CD4-positive, alpha-beta memory T cell (primary cell): ENCODE measurements around the gene AKAP1. TPM values are rescaled to one million over a fixed set of nuclear protein-coding genes. Genes with fewer than 3 reads are reported as not detected.

Experiments used
- CTCF ChIA-PET: fragments of 350-600 bp; sonication (Branson Sonifier 250); formaldehyde crosslinking; loops from one replicate; lab custom pipeline; 2021; ENCODE audit warnings: inconsistent platforms; ENCODE audit not compliant: partially characterized antibody; lab: Charles Lee
- POLR2A ChIA-PET: fragments of 350-600 bp; sonication (Branson Sonifier 250); formaldehyde crosslinking; loops from one replicate; lab custom pipeline; 2021; ENCODE audit not compliant: partially characterized antibody; lab: Charles Lee
- DNase-seq, 5 donors: peaks; one replicate each; pipeline versions ENCODE4 v3.0.0 to v3.0.0-alpha.2; 2020 to 2022; ENCODE audit warnings: mixed read lengths in 1 of 5
- H3K27ac ChIP-seq: one replicate; pipeline ENCODE4 v1.7.0; 2013; ENCODE audit warnings: low read depth, low read length
- H3K27me3 ChIP-seq: 2 replicates; pipeline ENCODE4 v1.7.0; 2013; ENCODE audit warnings: mild to moderate bottlenecking, low read length, moderate library complexity; ENCODE audit not compliant: insufficient read depth
- H3K36me3 ChIP-seq: 2 replicates; pipeline ENCODE4 v1.7.0; 2013; ENCODE audit warnings: mild to moderate bottlenecking, low read length, moderate library complexity; ENCODE audit not compliant: insufficient read depth
- H3K4me1 ChIP-seq: 2 replicates; pipeline ENCODE4 v1.7.0; 2013; ENCODE audit warnings: mild to moderate bottlenecking, low read length, moderate library complexity; ENCODE audit not compliant: insufficient read depth
- H3K4me3 ChIP-seq, 2 donors: one replicate each; pipeline ENCODE4 v1.7.0; 2013; ENCODE audit warnings: low read length in 2 of 2, mild to moderate bottlenecking in 1 of 2
- H3K9me3 ChIP-seq, 2 donors: one replicate each; pipeline ENCODE4 v1.7.0; 2013; ENCODE audit warnings: low read length in 2 of 2, control low read depth in 1 of 2; ENCODE audit not compliant: control insufficient read depth in 1 of 2
- H3K27ac Mint-ChIP-seq, 7 donors: one replicate each; pipeline ENCODE4 v1.8.0; 2020 to 2021; ENCODE audit warnings: mixed read lengths in 7 of 7, mild to moderate bottlenecking in 6 of 7, inconsistent platforms in 3 of 7, moderate library complexity in 3 of 7
- H3K27me3 Mint-ChIP-seq, 2 donors: one replicate each; pipeline ENCODE4 v1.8.0; 2020 to 2021; ENCODE audit warnings: mixed read lengths in 2 of 2
- H3K36me3 Mint-ChIP-seq, 2 donors: one replicate each; pipeline ENCODE4 v1.8.0; 2020 to 2021; ENCODE audit warnings: mixed read lengths in 2 of 2, inconsistent platforms in 1 of 2, mild to moderate bottlenecking in 1 of 2
- H3K4me1 Mint-ChIP-seq, 4 donors: one replicate each; pipeline ENCODE4 v1.8.0; 2020 to 2021; ENCODE audit warnings: mixed read lengths in 4 of 4, mild to moderate bottlenecking in 1 of 4
- H3K4me3 Mint-ChIP-seq, 8 donors: one replicate each; pipeline ENCODE4 v1.8.0; 2020 to 2021; ENCODE audit warnings: mixed read lengths in 8 of 8, mild to moderate bottlenecking in 7 of 8, moderate library complexity in 6 of 8, inconsistent platforms in 3 of 8
- H3K9me3 Mint-ChIP-seq, 8 donors: one replicate each; pipeline ENCODE4 v1.8.0; 2020 to 2021; ENCODE audit warnings: mixed read lengths in 8 of 8, mild to moderate bottlenecking in 5 of 8, inconsistent platforms in 3 of 8, moderate library complexity in 1 of 8
- intact Hi-C: fragments of 100-400 bp; cut with micrococcal nuclease; formaldehyde crosslinking; loops from one replicate; pipeline ENCODE4 v1.15.1; 2023
- polyA plus RNA-seq, 2 donors: library from polyadenylated mRNA; unstranded; fragments of 300-500 nt; fragmentation: Illumina TruSeq; gene quantifications; one replicate each; pipeline ENCODE4 v1.2.3, GENCODE V29; 2021
- total RNA-seq, 2 experiments: library from RNA; stranded (reverse); gene quantifications; one replicate each; pipeline ENCODE4 v1.2.3, GENCODE V29; 2021

The AKAP1 gene
- total and polyA plus RNA-seq, 4 experiments from 2014 or later: 9.8 to 35.7 (median 29.1) TPM

DNA sequence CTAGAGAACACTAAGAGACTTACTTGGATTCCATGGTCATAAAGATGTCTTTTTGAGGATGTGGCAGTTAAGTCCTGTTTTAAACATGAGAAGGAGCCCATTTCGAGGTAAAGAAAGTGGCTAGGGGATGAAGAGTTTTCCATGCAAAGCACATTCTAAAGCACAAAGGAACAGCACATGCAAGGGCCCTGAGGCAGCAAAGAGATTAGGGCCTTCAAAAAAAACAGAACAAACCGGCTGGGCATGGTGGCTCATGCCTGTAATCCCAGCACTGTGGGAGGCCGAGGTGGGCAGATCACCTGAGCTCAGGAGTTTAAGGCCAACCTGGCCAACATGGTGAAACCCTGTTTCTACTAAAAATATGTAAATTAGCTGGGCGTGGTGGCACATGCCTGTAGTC is 79.8 kb downstream of the AKAP1 start:
- Histone ChIP-seq H3K9me3 (no peaks in the 10 kb centered on the region), H3K27ac (no peak overlapping the region), H3K36me3 (no peaks in the 10 kb centered on the region), H3K27me3 (peaks cover 6% of the 10 kb centered on the region), H3K4me3 (no peak overlapping the region), H3K4me1 (no peaks in the 10 kb centered on the region)
- intact Hi-C loops: no loop called here
- H3K27ac Mint-ChIP-seq: no peak overlapping the region
- POLR2A ChIA-PET: no interaction called here
- H3K36me3 Mint-ChIP-seq: no peaks in the 10 kb centered on the region
- no peak overlapping the region for H3K4me3 Mint-ChIP-seq
- no peak for DNase-seq
- peaks cover 0 to 7% (median 0%) of the 10 kb centered on the region in 8 donors for H3K9me3 Mint-ChIP-seq
- no peaks in the 10 kb centered on the region for H3K4me1 Mint-ChIP-seq
- CTCF ChIA-PET: no interaction called here
- peaks cover 12 to 20% of the 10 kb centered on the region in 2 donors for H3K27me3 Mint-ChIP-seq

DNA sequence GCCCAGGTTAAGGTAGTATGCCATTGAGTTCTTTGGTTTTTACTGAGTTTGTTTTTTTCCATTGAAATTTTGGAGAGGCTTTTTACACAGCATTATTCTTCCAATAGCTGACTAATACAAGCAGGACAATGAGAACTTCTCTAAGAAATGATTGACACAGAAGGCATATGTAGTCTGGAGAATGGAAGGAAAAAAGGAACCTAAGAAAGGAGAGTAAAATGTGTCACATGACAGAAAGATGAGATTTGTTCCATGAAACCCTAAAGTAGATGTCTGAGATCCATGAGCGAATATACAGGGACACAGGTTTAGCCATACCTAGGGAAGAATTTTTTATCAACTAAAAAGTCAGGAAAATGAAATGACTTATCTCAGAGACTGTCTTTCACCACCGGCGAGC is 80.7 kb downstream of the AKAP1 start:
- H3K27ac Mint-ChIP-seq: no peak overlapping the region
- Histone ChIP-seq H3K9me3 (no peaks in the 10 kb centered on the region), H3K27me3 (peaks cover 6% of the 10 kb centered on the region), H3K36me3 (no peaks in the 10 kb centered on the region), H3K4me3 (no peak overlapping the region), H3K4me1 (no peaks in the 10 kb centered on the region), H3K27ac (no peak overlapping the region)
- H3K4me3 Mint-ChIP-seq: no peak overlapping the region
- DNase-seq: no peak
- intact Hi-C loops: no loop called here
- H3K9me3 Mint-ChIP-seq: peaks cover 0 to 7% (median 0%) of the 10 kb centered on the region in 8 donors
- H3K4me1 Mint-ChIP-seq: no peaks in the 10 kb centered on the region
- no peaks in the 10 kb centered on the region for H3K36me3 Mint-ChIP-seq
- ChIA-PET POLR2A (no interaction called here), CTCF (no interaction called here)
- H3K27me3 Mint-ChIP-seq: peaks cover 13 to 23% of the 10 kb centered on the region in 2 donors

GRCh38 chr17:57166803-57167202 is 81.8 kb downstream of the AKAP1 start:
- no peak for DNase-seq
- Mint-ChIP-seq H3K4me1 (no peaks in the 10 kb centered on the region), H3K9me3 (peaks cover 0 to 4% (median 0%) of the 10 kb centered on the region in 8 donors), H3K4me3 (no peak overlapping the region), H3K27ac (no peak overlapping the region), H3K27me3 (peaks cover 11 to 18% of the 10 kb centered on the region in 2 donors), H3K36me3 (no peaks in the 10 kb centered on the region)
- Histone ChIP-seq H3K4me1 (no peaks in the 10 kb centered on the region), H3K4me3 (no peak overlapping the region), H3K27ac (no peak overlapping the region), H3K27me3 (peaks cover 6% of the 10 kb centered on the region), H3K9me3 (no peaks in the 10 kb centered on the region), H3K36me3 (no peaks in the 10 kb centered on the region)
- CTCF ChIA-PET: no interaction called here
- POLR2A ChIA-PET: no interaction called here
- intact Hi-C loops: no loop called here

- ChIA-PET CTCF (no interaction called here), POLR2A (no interaction called here)
- intact Hi-C loops: no loop called here
- Mint-ChIP-seq H3K27me3 (peaks cover 15 to 26% of the 10 kb centered on the region in 2 donors), H3K4me1 (no peaks in the 10 kb centered on the region), H3K4me3 (no peak overlapping the region), H3K27ac (no peak overlapping the region), H3K9me3 (peaks cover 0 to 2% (median 0%) of the 10 kb centered on the region in 8 donors), H3K36me3 (no peaks in the 10 kb centered on the region)
- Histone ChIP-seq H3K27ac (no peak overlapping the region), H3K27me3 (peaks cover 6% of the 10 kb centered on the region), H3K36me3 (no peaks in the 10 kb centered on the region), H3K9me3 (no peaks in the 10 kb centered on the region), H3K4me3 (no peak overlapping the region), H3K4me1 (no peaks in the 10 kb centered on the region)
- DNase-seq: no peak
Observed at GRCh38 chr17:57168695-57169094, 83.6 kb downstream of the AKAP1 start.

GRCh38 chr17:57170866-57171265 is 85.8 kb downstream of the AKAP1 start:
- ChIA-PET POLR2A (no interaction called here), CTCF (no interaction called here)
- Mint-ChIP-seq H3K27ac (no peak overlapping the region), H3K27me3 (peaks cover 22 to 34% of the 10 kb centered on the region in 2 donors), H3K4me3 (no peak overlapping the region), H3K36me3 (no peaks in the 10 kb centered on the region), H3K9me3 (peaks cover 0 to 2% (median 0%) of the 10 kb centered on the region in 8 donors), H3K4me1 (no peaks in the 10 kb centered on the region)
- no peak for DNase-seq
- Histone ChIP-seq H3K27ac (no peak overlapping the region), H3K4me3 (no peak overlapping the region), H3K27me3 (peaks cover 6% of the 10 kb centered on the region), H3K36me3 (no peaks in the 10 kb centered on the region), H3K4me1 (no peaks in the 10 kb centered on the region), H3K9me3 (no peaks in the 10 kb centered on the region)
- intact Hi-C loops: no loop called here

Other genes with a start within 250 kb of the AKAP1 start
- gene TRIM25, start 171.2 kb upstream of the AKAP1 start, total RNA-seq: 10 to 100 TPM; 58.4 to 62.7 TPM
- 1 to 10 TPM; 2.9 to 8.3 TPM for gene TRIM25, start 171.2 kb upstream of the AKAP1 start, polyA plus RNA-seq
- 10 to 100 TPM; 19.1 to 19.6 TPM for gene COIL, start 124.2 kb upstream of the AKAP1 start, total RNA-seq
- gene COIL, start 124.2 kb upstream of the AKAP1 start, polyA plus RNA-seq: 10 to 100 TPM; 14.4 to 15.3 TPM
- 10 to 100 TPM; 16.3 to 19.4 TPM for gene SCPEP1, start 107.1 kb upstream of the AKAP1 start, total RNA-seq
- 10 to 100 TPM; 19.9 to 31.3 TPM for gene SCPEP1, start 107.1 kb upstream of the AKAP1 start, polyA plus RNA-seq
- 100 to 1,000 TPM; 107 to 110 TPM for gene MSI2, start 171.3 kb downstream of the AKAP1 start, total RNA-seq
- 1 to 10 TPM; 2.1 to 4.0 TPM for gene MSI2, start 171.3 kb downstream of the AKAP1 start, polyA plus RNA-seq